Dendritic cell treated with granulocyte-macrophage colony-stimulating factor and Interleukin-4, amounts not matched to agents 40 ng/mL and 50 ng/mL, for 4 days (primary cell): ENCODE results near the gene B3GALT4.

Source experiments
- H3K27ac Mint-ChIP-seq: one replicate; pipeline ENCODE4 v1.8.0; 2022; ENCODE audit warnings: mild to moderate bottlenecking, mixed read lengths
- H3K27me3 Mint-ChIP-seq: one replicate; pipeline ENCODE4 v1.8.0; 2022; ENCODE audit warnings: mild to moderate bottlenecking, mixed read lengths
- H3K36me3 Mint-ChIP-seq: one replicate; pipeline ENCODE4 v1.8.0; 2022; ENCODE audit warnings: low read depth, mixed read lengths
- H3K4me1 Mint-ChIP-seq: one replicate; pipeline ENCODE4 v1.8.0; 2022; ENCODE audit warnings: low read depth, mixed read lengths
- H3K4me3 Mint-ChIP-seq: one replicate; pipeline ENCODE4 v1.8.0; 2022; ENCODE audit warnings: mild to moderate bottlenecking, moderate library complexity, mixed read lengths
- H3K9me3 Mint-ChIP-seq: one replicate; pipeline ENCODE4 v1.8.0; 2022; ENCODE audit warnings: mixed read lengths
- intact Hi-C: fragments of 100-400 bp; cut with micrococcal nuclease; formaldehyde crosslinking; loops from one replicate; pipeline ENCODE4 v1.15.0; 2022

The B3GALT4 gene, protein sequence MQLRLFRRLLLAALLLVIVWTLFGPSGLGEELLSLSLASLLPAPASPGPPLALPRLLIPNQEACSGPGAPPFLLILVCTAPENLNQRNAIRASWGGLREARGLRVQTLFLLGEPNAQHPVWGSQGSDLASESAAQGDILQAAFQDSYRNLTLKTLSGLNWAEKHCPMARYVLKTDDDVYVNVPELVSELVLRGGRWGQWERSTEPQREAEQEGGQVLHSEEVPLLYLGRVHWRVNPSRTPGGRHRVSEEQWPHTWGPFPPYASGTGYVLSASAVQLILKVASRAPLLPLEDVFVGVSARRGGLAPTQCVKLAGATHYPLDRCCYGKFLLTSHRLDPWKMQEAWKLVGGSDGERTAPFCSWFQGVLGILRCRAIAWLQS

GRCh38 chr6:33276864-33277662, at the start of gene B3GALT4:
Gene B3GALT4, plus strand, starts transcription at chr6:33277123. Its CDS starts 297 bp downstream, at chr6:33277420.
- peak within 1 kb of the TSS; percentile 95 for H3K4me3 Mint-ChIP-seq
- intact Hi-C loops, result no loop called here
- H3K36me3 Mint-ChIP-seq, result peaks cover 100% of the 10 kb centered on the region

GRCh38 chr6:33235221-33235634, 41.7 kb upstream of the B3GALT4 start:
- Mint-ChIP-seq H3K4me1 (peaks cover under 1% of the 10 kb centered on the region), H3K9me3 (no peaks in the 10 kb centered on the region), H3K27ac (no peak overlapping the region), H3K36me3 (no peaks in the 10 kb centered on the region), H3K4me3 (no peak overlapping the region), H3K27me3 (peaks cover 55% of the 10 kb centered on the region)
- intact Hi-C loops, result no loop called here

More at GRCh38 chr6:33276864-33277662, at the start of gene B3GALT4:
- Mint-ChIP-seq H3K4me1 (peaks cover 93% of the 10 kb centered on the region), H3K9me3 (no peaks in the 10 kb centered on the region), H3K27me3 (no peaks in the 10 kb centered on the region), H3K27ac (peak within 1 kb of the TSS; percentile 94)

GRCh38 chr6:33236328-33236727, 40.6 kb upstream of the B3GALT4 start:
- H3K27me3 Mint-ChIP-seq, result peaks cover 53% of the 10 kb centered on the region
- no peaks in the 10 kb centered on the region for H3K36me3 Mint-ChIP-seq
- H3K9me3 Mint-ChIP-seq, result no peaks in the 10 kb centered on the region
- no peak overlapping the region for H3K27ac Mint-ChIP-seq
- peaks cover 6% of the 10 kb centered on the region for H3K4me1 Mint-ChIP-seq
- no peak overlapping the region for H3K4me3 Mint-ChIP-seq
- intact Hi-C loops, result no loop called here

- H3K4me3 Mint-ChIP-seq, result no peak overlapping the region
- no peaks in the 10 kb centered on the region for H3K36me3 Mint-ChIP-seq
- peaks cover 49% of the 10 kb centered on the region for H3K27me3 Mint-ChIP-seq
- peaks cover 9% of the 10 kb centered on the region for H3K4me1 Mint-ChIP-seq
- intact Hi-C loops, result no loop called here
- H3K27ac Mint-ChIP-seq, result no peak overlapping the region
- H3K9me3 Mint-ChIP-seq, result no peaks in the 10 kb centered on the region
These were observed 40.1 kb upstream of the B3GALT4 start for GRCh38 chr6:33236852-33237251.

- intact Hi-C loops, result no loop called here
- peaks cover 51% of the 10 kb centered on the region for H3K27me3 Mint-ChIP-seq
These were observed 39.2 kb upstream of the B3GALT4 start for GRCh38 chr6:33237741-33238140.

GRCh38 chr6:33241968-33242367, 35.0 kb upstream of the B3GALT4 start:
- Mint-ChIP-seq H3K36me3 (no peaks in the 10 kb centered on the region), H3K27me3 (peaks cover 35% of the 10 kb centered on the region), H3K4me1 (peaks cover 14% of the 10 kb centered on the region), H3K4me3 (no peak overlapping the region), H3K27ac (no peak overlapping the region), H3K9me3 (no peaks in the 10 kb centered on the region)
- intact Hi-C loops, result no loop called here

More at GRCh38 chr6:33237741-33238140, 39.2 kb upstream of the B3GALT4 start:
- Mint-ChIP-seq H3K27ac (no peak overlapping the region), H3K36me3 (no peaks in the 10 kb centered on the region), H3K9me3 (no peaks in the 10 kb centered on the region), H3K4me3 (no peak overlapping the region), H3K4me1 (peaks cover 14% of the 10 kb centered on the region)

DNA sequence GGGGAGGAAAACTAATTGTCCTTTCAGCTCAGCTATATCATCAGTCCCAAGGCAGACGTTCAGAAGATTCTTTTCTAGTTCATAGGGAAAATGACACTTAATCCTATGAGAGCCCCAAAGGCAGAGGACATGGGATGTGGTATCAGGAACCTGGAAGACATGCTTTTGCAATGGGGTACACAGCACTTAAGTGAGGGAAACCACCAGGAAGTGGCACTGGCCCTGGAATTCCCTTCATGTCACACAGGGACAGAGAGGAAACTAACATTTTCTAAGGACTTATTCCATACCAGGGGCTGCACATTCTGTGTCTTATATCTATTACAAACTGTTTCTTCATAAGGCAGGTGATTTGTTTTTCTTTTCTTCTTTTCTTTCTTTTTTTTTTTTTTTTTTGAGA, 33.4 kb upstream of the B3GALT4 start:
- intact Hi-C loops, result no loop called here
- peaks cover 21% of the 10 kb centered on the region for H3K4me1 Mint-ChIP-seq
- H3K27ac Mint-ChIP-seq, result no peak overlapping the region
- no peaks in the 10 kb centered on the region for H3K36me3 Mint-ChIP-seq
- no peak overlapping the region for H3K4me3 Mint-ChIP-seq
- H3K27me3 Mint-ChIP-seq, result peaks cover 34% of the 10 kb centered on the region
- no peaks in the 10 kb centered on the region for H3K9me3 Mint-ChIP-seq

GRCh38 chr6:33247977-33248642, 28.8 kb upstream of the B3GALT4 start:
- H3K4me3 Mint-ChIP-seq, result peak overlapping the region; percentile 82
- intact Hi-C loops, result loop anchor here (2.0 kb wide), 4 partner anchors 47 to 233 kb away; partner anchors contain the start of genes RGL2, RXRB and SLC39A7
- H3K9me3 Mint-ChIP-seq, result no peaks in the 10 kb centered on the region
- H3K4me1 Mint-ChIP-seq, result peaks cover 48% of the 10 kb centered on the region
- peak overlapping the region; percentile 92 for H3K27ac Mint-ChIP-seq
- peaks cover 26% of the 10 kb centered on the region for H3K36me3 Mint-ChIP-seq
- peaks cover 10% of the 10 kb centered on the region for H3K27me3 Mint-ChIP-seq

- Mint-ChIP-seq H3K9me3 (no peaks in the 10 kb centered on the region), H3K4me3 (peak overlapping the region; percentile 82), H3K36me3 (peaks cover 26% of the 10 kb centered on the region), H3K4me1 (peaks cover 49% of the 10 kb centered on the region), H3K27me3 (peaks cover 8% of the 10 kb centered on the region), H3K27ac (peak overlapping the region; percentile 92)
- intact Hi-C loops, result loop anchor here (2.0 kb wide), 4 partner anchors 48 to 234 kb away; partner anchors contain the start of genes RGL2, RXRB and SLC39A7
These were observed 28.3 kb upstream of the B3GALT4 start for GRCh38 chr6:33248643-33248931.

DNA sequence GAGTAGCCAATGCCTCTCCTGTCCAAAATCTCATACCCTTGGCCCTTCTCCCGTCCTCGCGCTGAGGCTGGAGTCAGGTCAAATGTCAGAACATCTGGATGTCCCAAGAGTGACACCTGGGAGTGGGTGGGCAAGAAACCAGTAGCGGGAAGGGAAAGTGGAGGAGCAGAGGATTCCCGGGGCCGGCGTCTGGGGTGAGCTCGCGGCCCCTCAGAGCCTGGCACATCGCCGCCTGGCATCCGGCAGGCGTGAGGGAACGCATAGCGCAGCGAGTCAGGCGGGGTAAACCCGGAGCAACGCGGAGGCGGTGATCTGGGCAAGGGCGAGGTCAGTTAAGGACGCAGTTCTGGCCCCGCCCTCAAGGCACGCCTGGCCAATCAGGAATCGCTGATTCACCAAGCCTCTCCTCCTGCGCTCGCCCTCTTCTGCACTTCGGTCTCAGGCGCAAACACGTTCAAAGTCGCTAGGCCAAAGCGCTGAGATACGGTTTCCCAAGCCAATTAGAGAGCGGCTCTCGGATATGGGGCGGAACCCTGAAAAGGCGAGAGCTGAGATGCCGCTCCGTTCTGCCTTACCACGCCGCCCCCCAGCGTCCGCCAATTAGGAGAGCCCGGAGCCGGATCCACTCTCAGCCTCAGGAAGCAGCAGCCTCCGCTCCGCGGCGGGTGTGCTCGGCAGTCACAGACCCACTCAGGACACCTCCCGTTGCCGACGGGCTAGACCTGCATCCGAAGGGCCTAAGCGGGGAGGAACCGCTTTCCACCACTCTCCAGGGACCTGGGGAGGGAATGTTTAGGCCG, 27.8 kb upstream of the B3GALT4 start:
- Mint-ChIP-seq H3K27ac (peak overlapping the region; percentile 92), H3K4me1 (peaks cover 49% of the 10 kb centered on the region), H3K9me3 (no peaks in the 10 kb centered on the region), H3K36me3 (peaks cover 26% of the 10 kb centered on the region), H3K27me3 (peaks cover 6% of the 10 kb centered on the region), H3K4me3 (peak overlapping the region; percentile 82)
- intact Hi-C loops, result loop anchor here (1.0 to 2.0 kb wide), 5 partner anchors 48 to 234 kb away; partner anchors contain the start of genes RGL2, RXRB and SLC39A7

- peaks cover 26% of the 10 kb centered on the region for H3K36me3 Mint-ChIP-seq
- intact Hi-C loops, result loop anchor here (1.0 to 2.0 kb wide), 5 partner anchors 49 to 235 kb away; partner anchors contain the start of genes RGL2, RXRB and SLC39A7
- H3K4me1 Mint-ChIP-seq, result peaks cover 49% of the 10 kb centered on the region
- no peaks in the 10 kb centered on the region for H3K9me3 Mint-ChIP-seq
- peak overlapping the region; percentile 92 for H3K27ac Mint-ChIP-seq
- H3K27me3 Mint-ChIP-seq, result peaks cover 6% of the 10 kb centered on the region
- H3K4me3 Mint-ChIP-seq, result peak overlapping the region; percentile 82
These were observed 26.9 kb upstream of the B3GALT4 start for GRCh38 chr6:33249732-33250630.

DNA sequence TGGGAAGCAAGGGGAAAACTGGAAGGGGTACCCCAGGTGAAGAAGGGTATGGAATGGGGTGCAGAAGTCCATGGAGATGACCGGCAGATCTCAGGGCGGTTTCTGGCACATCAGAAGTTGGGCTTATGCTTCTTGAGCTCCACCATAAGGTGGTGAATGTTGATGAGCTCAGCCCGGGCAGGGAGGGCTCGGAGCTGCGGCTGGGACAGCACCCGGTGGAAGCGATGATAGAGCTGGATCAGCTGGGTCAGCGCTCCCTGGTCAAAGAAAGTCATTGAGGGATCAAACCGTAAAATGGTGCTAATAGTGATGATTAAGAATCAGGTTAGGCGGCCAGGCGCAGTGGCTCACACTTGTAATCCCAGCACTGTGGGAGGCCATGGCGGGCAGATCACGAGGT, 26.2 kb upstream of the B3GALT4 start:
- H3K4me1 Mint-ChIP-seq, result peaks cover 49% of the 10 kb centered on the region
- H3K27me3 Mint-ChIP-seq, result peaks cover 6% of the 10 kb centered on the region
- peak overlapping the region; percentile 92 for H3K27ac Mint-ChIP-seq
- no peaks in the 10 kb centered on the region for H3K9me3 Mint-ChIP-seq
- peak overlapping the region; percentile 82 for H3K4me3 Mint-ChIP-seq
- intact Hi-C loops, result no loop called here
- peaks cover 32% of the 10 kb centered on the region for H3K36me3 Mint-ChIP-seq
